HUES48 (cell line): Measurements from ENCODE around the gene LMTK3.

Experiments used
- H3K27ac ChIP-seq: one replicate; pipeline ENCODE4 v1.7.0; 2013; ENCODE audit warnings: low read depth, low read length, inconsistent platforms
- H3K27me3 ChIP-seq: 2 replicates; pipeline ENCODE4 v1.6.1; 2013; ENCODE audit warnings: mild to moderate bottlenecking, low read length; ENCODE audit not compliant: control insufficient read depth, insufficient read depth
- H3K36me3 ChIP-seq: 2 replicates; pipeline ENCODE4 v1.6.1; 2013; ENCODE audit warnings: low read length; ENCODE audit not compliant: control insufficient read depth, insufficient read depth
- H3K4me1 ChIP-seq: 2 replicates; pipeline ENCODE4 v1.6.1; 2013; ENCODE audit warnings: mild to moderate bottlenecking, low read length; ENCODE audit not compliant: control insufficient read depth, insufficient read depth
- H3K4me3 ChIP-seq: 2 replicates; pipeline ENCODE4 v1.5.1; 2013; ENCODE audit warnings: mild to moderate bottlenecking, low read depth, low read length
- H3K9ac ChIP-seq: 2 replicates; pipeline ENCODE4 v1.6.1; 2013; ENCODE audit warnings: mild to moderate bottlenecking, low read depth, low read length, moderate library complexity
- H3K9me3 ChIP-seq: 2 replicates; pipeline ENCODE4 v1.6.1; 2013; ENCODE audit warnings: low read length; ENCODE audit not compliant: control insufficient read depth, insufficient read depth

Gene LMTK3

GRCh38 chr19:48514123-48514458, 2.5 kb upstream of the LMTK3 start:
- Histone ChIP-seq H3K36me3 (no peaks in the 10 kb centered on the region), H3K4me3 (peak overlapping the region; percentile 68; the same call in 1 of the 2 replicates), H3K9ac (no peak overlapping the region), H3K9me3 (no peaks in the 10 kb centered on the region), H3K27ac (no peak overlapping the region), H3K4me1 (peaks cover 4% of the 10 kb centered on the region; the same call in 1 of the 2 replicates), H3K27me3 (peaks cover 15% of the 10 kb centered on the region)

GRCh38 chr19:48513289-48514122, 1.9 kb upstream of the LMTK3 start:
- H3K9me3 ChIP-seq, result no peaks in the 10 kb centered on the region
- no peak overlapping the region for H3K9ac ChIP-seq
- no peaks in the 10 kb centered on the region for H3K36me3 ChIP-seq
- peak overlapping the region; percentile 10 for H3K27ac ChIP-seq
- peaks cover 4% of the 10 kb centered on the region; the same call in 1 of the 2 replicates for H3K4me1 ChIP-seq
- H3K27me3 ChIP-seq, result peaks cover 15% of the 10 kb centered on the region
- H3K4me3 ChIP-seq, result peak overlapping the region; percentile 68

- Histone ChIP-seq H3K36me3 (no peaks in the 10 kb centered on the region), H3K9ac (no peak overlapping the region), H3K4me3 (peak overlapping the region; percentile 68; the same call in 1 of the 2 replicates), H3K4me1 (peaks cover 4% of the 10 kb centered on the region; the same call in 1 of the 2 replicates), H3K27me3 (peaks cover 15% of the 10 kb centered on the region), H3K9me3 (no peaks in the 10 kb centered on the region), H3K27ac (no peak overlapping the region)
Measured at GRCh38 chr19:48512504-48513288, 1.1 kb upstream of the LMTK3 start.

GRCh38 chr19:48511321-48511731, 309 bp downstream of the LMTK3 start:
- peaks cover 15% of the 10 kb centered on the region for H3K27me3 ChIP-seq
- H3K9me3 ChIP-seq, result no peaks in the 10 kb centered on the region
- no peak overlapping the region for H3K27ac ChIP-seq
- H3K4me3 ChIP-seq, result peak overlapping the region; percentile 51; the same call in 1 of the 2 replicates
- no peaks in the 10 kb centered on the region for H3K36me3 ChIP-seq
- peaks cover 4% of the 10 kb centered on the region; the same call in 1 of the 2 replicates for H3K4me1 ChIP-seq
- no peak overlapping the region for H3K9ac ChIP-seq

GRCh38 chr19:48510421-48511268, 990 bp downstream of the LMTK3 start:
- Histone ChIP-seq H3K4me1 (peaks cover 4% of the 10 kb centered on the region; the same call in 1 of the 2 replicates), H3K9ac (no peak overlapping the region), H3K36me3 (no peaks in the 10 kb centered on the region), H3K4me3 (peak overlapping the region; percentile 51), H3K27me3 (peaks cover 15% of the 10 kb centered on the region), H3K9me3 (no peaks in the 10 kb centered on the region), H3K27ac (no peak overlapping the region)

GRCh38 chr19:48509467-48510194, 2.0 kb downstream of the LMTK3 start:
- H3K4me3 ChIP-seq, result peak overlapping the region; percentile 51; the same call in 1 of the 2 replicates
- H3K4me1 ChIP-seq, result peaks cover 4% of the 10 kb centered on the region; the same call in 1 of the 2 replicates
- peaks cover 15% of the 10 kb centered on the region for H3K27me3 ChIP-seq
- no peak overlapping the region for H3K9ac ChIP-seq
- no peaks in the 10 kb centered on the region for H3K36me3 ChIP-seq
- no peak overlapping the region for H3K27ac ChIP-seq
- no peaks in the 10 kb centered on the region for H3K9me3 ChIP-seq

GRCh38 chr19:48508729-48509411, 2.8 kb downstream of the LMTK3 start:
- H3K36me3 ChIP-seq, result no peaks in the 10 kb centered on the region
- H3K9me3 ChIP-seq, result no peaks in the 10 kb centered on the region
- no peak overlapping the region for H3K4me3 ChIP-seq
- no peaks in the 10 kb centered on the region for H3K4me1 ChIP-seq
- H3K27me3 ChIP-seq, result peaks cover 15% of the 10 kb centered on the region
- H3K9ac ChIP-seq, result no peak overlapping the region
- no peak overlapping the region for H3K27ac ChIP-seq

- Histone ChIP-seq H3K9me3 (no peaks in the 10 kb centered on the region), H3K9ac (no peak overlapping the region), H3K4me1 (no peaks in the 10 kb centered on the region), H3K27me3 (peaks cover 12% of the 10 kb centered on the region), H3K36me3 (no peaks in the 10 kb centered on the region), H3K27ac (no peak overlapping the region), H3K4me3 (no peak overlapping the region)
Measured at GRCh38 chr19:48507911-48508439, 3.7 kb downstream of the LMTK3 start.

GRCh38 chr19:48506138-48506733, 5.4 kb downstream of the LMTK3 start:
- Histone ChIP-seq H3K36me3 (no peaks in the 10 kb centered on the region), H3K9ac (no peak overlapping the region), H3K27ac (no peak overlapping the region), H3K27me3 (no peaks in the 10 kb centered on the region), H3K4me1 (0 out of 2 replicates have a peak, but pooled peaks cover 5% of the 10 kb centered on the region), H3K4me3 (no peak overlapping the region), H3K9me3 (no peaks in the 10 kb centered on the region)
